ENCODE results near the gene TGIF2. TPM values are rescaled to one million over a fixed set of nuclear protein-coding genes. Genes with fewer than 3 reads are reported as not detected.

TGIF2 gene
- total and polyA plus RNA-seq, 2 of the 8 experiments (the other 6 are each of a cell fraction or from before 2014, with no cell fraction given): 49.7 to 76.7 TPM

- TF ChIP-seq SIN3A (conservative IDR thresholded peaks at IDR 0.05 in 1 of 2, IDR thresholded peaks at IDR 0.05 in 1 of 2; ENCODE audit: low read depth in 1 of 2, low read length in 2 of 2): no peak
These were observed 29.9 kb upstream of the TGIF2 start (continued) for GRCh38 chr20:36543184-36544133.
